NCI-H1930 (cell line): ENCODE measurements around the gene TRIM3.

Experiments
- DNase-seq, 2 experiments: peaks; one replicate each; lab custom pipeline; 2025; lab: John Stamatoyannopoulos, UW

Gene TRIM3

DNA sequence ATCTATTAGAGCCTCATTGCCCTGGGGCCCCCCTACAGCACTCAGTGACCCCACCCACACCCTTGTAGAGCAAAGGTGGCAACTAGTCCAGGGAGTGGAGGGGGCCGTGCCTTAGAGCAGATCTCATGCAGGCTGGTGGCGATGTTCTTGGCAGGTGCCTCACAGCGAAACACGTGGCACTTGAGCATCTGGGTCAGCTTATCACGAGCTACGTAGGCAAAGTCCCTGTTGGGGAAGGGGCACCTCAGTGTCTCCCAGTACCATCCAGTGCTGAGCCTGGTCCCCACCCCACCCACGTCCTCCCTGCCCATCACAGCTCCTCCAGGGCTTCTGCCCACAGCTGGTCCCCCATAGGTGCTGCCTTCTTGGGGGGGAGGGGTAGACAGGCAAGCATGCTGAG lies 72.3 kb downstream of the TRIM3 start:
- no peak for DNase-seq

DNA sequence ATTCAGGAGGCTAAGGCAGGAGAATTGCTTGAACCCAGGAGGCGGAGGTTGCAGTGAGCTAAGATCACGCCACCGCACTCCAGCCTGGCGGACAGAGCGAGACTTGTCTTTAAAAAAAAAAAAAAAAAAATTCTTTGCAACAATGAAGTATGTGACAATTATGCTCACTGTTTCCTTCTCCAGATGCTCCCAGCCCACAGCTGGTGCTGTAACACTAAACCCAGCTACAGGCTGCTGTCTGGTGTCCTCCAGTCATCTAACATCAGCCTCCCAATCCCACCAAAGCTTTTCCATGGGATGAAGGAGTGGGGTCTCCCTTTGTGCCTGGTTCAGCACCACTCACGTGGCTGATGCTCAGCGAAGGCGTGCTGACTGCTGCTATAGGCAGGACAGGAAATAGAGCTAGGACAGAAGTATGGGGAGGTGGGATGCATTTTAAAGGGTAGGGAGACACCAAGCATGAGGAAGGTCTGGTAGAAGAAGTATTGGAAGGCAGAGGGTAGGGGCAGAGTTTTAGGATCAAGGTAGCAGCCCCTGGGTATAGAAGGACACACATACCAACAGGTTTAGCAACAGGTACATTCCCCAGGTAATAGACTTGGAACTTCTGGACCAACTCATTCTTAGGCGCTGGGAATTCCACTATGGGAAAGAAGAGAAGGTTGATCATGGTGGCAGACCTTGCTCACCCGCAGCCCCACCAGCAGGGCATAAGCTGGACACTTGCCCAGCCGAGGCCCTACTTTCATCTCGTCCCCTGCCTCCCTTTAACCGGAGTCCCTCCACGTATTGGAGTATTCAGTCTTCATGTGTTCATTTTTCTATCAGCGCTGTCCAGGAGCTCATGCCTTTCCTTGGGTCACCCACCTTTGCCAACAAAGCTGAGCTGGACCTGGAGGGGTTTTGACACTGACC lies 73.1 kb downstream of the TRIM3 start:
- no peak for DNase-seq
